HepG2 (cell line): ENCODE measurements around the gene DDX19B. TPM values are rescaled to one million over a fixed set of nuclear protein-coding genes. Genes with fewer than 3 reads are reported as not detected.

Source experiments
- ARNT2 ChIP-seq: sonication (generic); formaldehyde crosslinking; IDR thresholded peaks from 2 replicates; pipeline ENCODE4 v1.8.0; 2022; ENCODE audit warnings: mild to moderate bottlenecking, low read depth, missing genetic modification reagents, moderate library complexity
- ARNTL ChIP-seq: sonication (generic); formaldehyde crosslinking; IDR thresholded peaks from 2 replicates; pipeline ENCODE4 v1.4.0; 2020; ENCODE audit warnings: mild to moderate bottlenecking, missing genetic modification reagents
- CBX1 ChIP-seq: IDR thresholded peaks from one replicate; pipeline ENCODE4 v1.6.1; 2016; ENCODE audit warnings: antibody characterized with exemption, low read depth
- HIC2 ChIP-seq: sonication (generic); formaldehyde crosslinking; IDR thresholded peaks from 2 replicates; pipeline ENCODE4 v1.9.0; 2022; ENCODE audit warnings: low read depth, missing genetic modification reagents
- RFX3 ChIP-seq: IDR thresholded peaks from 2 replicates; pipeline ENCODE4 v1.6.1; 2016; ENCODE audit warnings: missing biosample characterization, missing genetic modification reagents
- RNF219 ChIP-seq: sonication (generic); formaldehyde crosslinking; IDR thresholded peaks from 2 replicates; pipeline ENCODE4 v1.5.0; 2020; ENCODE audit warnings: mild to moderate bottlenecking, missing genetic modification reagents
- SIX4 ChIP-seq: sonication (generic); formaldehyde crosslinking; IDR thresholded peaks from 2 replicates; pipeline ENCODE4 v1.4.0; 2020; ENCODE audit warnings: missing genetic modification reagents
- SMAD3 ChIP-seq: sonication (generic); formaldehyde crosslinking; IDR thresholded peaks from 2 replicates; pipeline ENCODE4 v1.4.0; 2020; ENCODE audit warnings: missing genetic modification reagents
- TFDP2 ChIP-seq: sonication (generic); formaldehyde crosslinking; IDR thresholded peaks from 2 replicates; pipeline ENCODE4 v1.4.0; 2020; ENCODE audit warnings: missing genetic modification reagents
- THAP11 ChIP-seq: IDR thresholded peaks from 2 replicates; pipeline ENCODE4 v1.6.1; 2016; ENCODE audit warnings: missing biosample characterization, missing genetic modification reagents
- TRAFD1 ChIP-seq: sonication (generic); formaldehyde crosslinking; IDR thresholded peaks from 2 replicates; pipeline ENCODE4 v1.5.1; 2020; ENCODE audit warnings: missing genetic modification reagents, mild to moderate bottlenecking, borderline replicate concordance
- ZBTB34 ChIP-seq: sonication (generic); formaldehyde crosslinking; IDR thresholded peaks from 2 replicates; pipeline ENCODE4 v1.8.0; 2022; ENCODE audit warnings: mild to moderate bottlenecking, missing genetic modification reagents
- ZNF121 ChIP-seq: sonication (generic); formaldehyde crosslinking; IDR thresholded peaks from 2 replicates; pipeline ENCODE4 v1.5.0; 2020; ENCODE audit warnings: mild to moderate bottlenecking, missing genetic modification reagents
- ZNF512 ChIP-seq: sonication (generic); formaldehyde crosslinking; IDR thresholded peaks from 2 replicates; pipeline ENCODE4 v1.4.0; 2020; ENCODE audit warnings: mild to moderate bottlenecking, missing genetic modification reagents
- ZNF629 ChIP-seq: sonication (generic); formaldehyde crosslinking; conservative IDR thresholded peaks from 2 replicates; pipeline ENCODE4 v1.5.0; 2020; ENCODE audit warnings: missing genetic modification reagents
- ZNF7 ChIP-seq: IDR thresholded peaks from 2 replicates; pipeline ENCODE4 v1.6.1; 2016; ENCODE audit warnings: missing biosample characterization, missing genetic modification reagents
- ZNF816 ChIP-seq: sonication (generic); formaldehyde crosslinking; IDR thresholded peaks from 2 replicates; pipeline ENCODE4 v1.8.0; 2022; ENCODE audit warnings: missing genetic modification reagents, mild to moderate bottlenecking, borderline replicate concordance
- ZSCAN9 ChIP-seq: IDR thresholded peaks from 2 replicates; pipeline ENCODE4 v1.6.1; 2016; ENCODE audit warnings: borderline replicate concordance
- polyA plus RNA-seq, 8 experiments: library from polyadenylated mRNA; depleted of rRNA in 3 of 8; stranded (reverse) in 7 of 8; unstranded in 1 of 8; fragments of >200 nt; fragmentation: Illumina TruSeq in 4 of 8; extraction: Trizol in 4 of 8; gene quantifications; 2 replicates each; pipeline versions ENCODE4 v1.2.1 to v1.2.3, GENCODE V29; 2011 to 2016; ENCODE audit warnings: low read depth in 4 of 8, missing spikeins in 1 of 8, mixed read lengths in 1 of 8; ENCODE audit not compliant: insufficient read depth in 1 of 8
- total RNA-seq, 5 experiments: library from RNA; depleted of rRNA; stranded (reverse); fragments of >200 nt; fragmentation: Illumina TruSeq; extraction: Trizol; gene quantifications; 2 replicates each; pipeline ENCODE4 v1.2.3, GENCODE V29; 2016; ENCODE audit warnings: low read depth in 1 of 5

Gene DDX19B
- total and polyA plus RNA-seq, 2 of the 13 experiments (the other 11 are each of a cell fraction or from before 2014, with no cell fraction given): 36.2 to 40.0 TPM

GRCh38 chr16:70251629-70252354, 47.2 kb upstream of the DDX19B start, which contains the start of gene EXOSC6 (continued):
- TF ChIP-seq ZNF512 (CRISPR knock-in tag) (no peak; the same call in 1 of the 2 replicates), ZBTB34 (CRISPR knock-in tag) (peak; percentile 77), CBX1 (peak; percentile 47), TFDP2 (CRISPR knock-in tag) (peak; percentile 98), RNF219 (CRISPR knock-in tag) (peak; percentile 79; the same call in 1 of the 2 replicates), SIX4 (CRISPR knock-in tag) (peak; percentile 56; the same call in 1 of the 2 replicates), ZNF7 (peak; percentile 41; the same call in 1 of the 2 replicates), ZNF121 (peak; percentile 71; the same call in 1 of the 2 replicates), SMAD3 (CRISPR knock-in tag) (peak; percentile 92), THAP11 (peak; percentile 92), ZNF629 (CRISPR knock-in tag) (no peak; the same call in 1 of the 2 replicates), ARNTL (CRISPR knock-in tag) (peak; percentile 73; the same call in 1 of the 2 replicates), ARNT2 (CRISPR knock-in tag) (peak; percentile 99), HIC2 (peak; percentile 39), ZSCAN9 (CRISPR knock-in tag) (peak; percentile 95; the same call in 1 of the 2 replicates), RFX3 (peak; percentile 25; the same call in 1 of the 2 replicates), ZNF816 (peak; percentile 97; the same call in 1 of the 2 replicates), TRAFD1 (no peak; the same call in 1 of the 2 replicates)
